Activated gamma-delta T cell treated with Interleukin-2 at 50 U/mL for 16 hours (primary cell): ENCODE data around the gene NBR1.
"Not testable (repeated sequence)": the region's sequence is repeated elsewhere in the genome, so short reads cannot be mapped to it uniquely, and the experiment has no call there.

Source experiments
- DNase-seq: peaks from one replicate; pipeline ENCODE4 v3.0.0-alpha.2; 2020

NBR1 gene

GRCh38 chr17:43155666-43156065 is 15.3 kb upstream of the NBR1 start:
- DNase-seq: no peak

GRCh38 chr17:43159232-43159631 is 11.8 kb upstream of the NBR1 start:
- DNase-seq: not testable (repeated sequence)

- not testable (repeated sequence) for DNase-seq
Measured at GRCh38 chr17:43159957-43160356, 11.1 kb upstream of the NBR1 start.

- DNase-seq: not testable (repeated sequence)
Measured at GRCh38 chr17:43165971-43166370, 5.0 kb upstream of the NBR1 start.

- DNase-seq: peak; percentile 14
Measured at GRCh38 chr17:43169561-43170139, 1.4 kb upstream of the NBR1 start.

GRCh38 chr17:43170140-43170765 is 761 bp upstream of the NBR1 start:
- peak; percentile 84 for DNase-seq

GRCh38 chr17:43171586-43172487 is 823 bp downstream of the NBR1 start:
- DNase-seq: no peak

- no peak for DNase-seq
Measured at GRCh38 chr17:43175213-43176118, 4.5 kb downstream of the NBR1 start.

GRCh38 chr17:43176119-43176570 is 5.1 kb downstream of the NBR1 start:
- no peak for DNase-seq

GRCh38 chr17:43183921-43184320 is 12.9 kb downstream of the NBR1 start:
- DNase-seq: no peak

- not testable (repeated sequence) for DNase-seq
Measured at GRCh38 chr17:43186656-43187055, 15.6 kb downstream of the NBR1 start.

- no peak for DNase-seq
Measured at GRCh38 chr17:43193251-43193650, 22.2 kb downstream of the NBR1 start.

- no peak for DNase-seq
Measured at GRCh38 chr17:43199633-43200032, 28.6 kb downstream of the NBR1 start.

- no peak for DNase-seq
Measured at GRCh38 chr17:43200127-43200526, 29.1 kb downstream of the NBR1 start.

- not testable (repeated sequence) for DNase-seq
Measured at GRCh38 chr17:43203013-43203412, 32.0 kb downstream of the NBR1 start.

GRCh38 chr17:43210576-43210975 is 39.6 kb downstream of the NBR1 start:
- no peak for DNase-seq

- no peak for DNase-seq
Measured at GRCh38 chr17:43211123-43211479, 40.1 kb downstream of the NBR1 start.

GRCh38 chr17:43211480-43212402 is 40.7 kb downstream of the NBR1 start, which contains the start of gene TMEM106A:
Gene TMEM106A (plus strand): TSS chr17:43211875. CDS start chr17:43213042, 1,167 bp downstream.
- peak; percentile 65 for DNase-seq

- no peak for DNase-seq
Measured at GRCh38 chr17:43212641-43213490, 41.9 kb downstream of the NBR1 start.

GRCh38 chr17:43213545-43213944 is 42.5 kb downstream of the NBR1 start:
- no peak for DNase-seq
